NCI-H2107 treated with DMSO at 0.1 percent for 48 hours (cell line): ENCODE data around the gene RPL29.
"Not testable (repeated sequence)": the region's sequence is repeated elsewhere in the genome, so short reads cannot be mapped to it uniquely, and the experiment has no call there.

ENCODE experiments used
- DNase-seq: peaks from one replicate; lab custom pipeline; 2025; ENCODE audit not compliant: unreplicated experiment; lab: John Stamatoyannopoulos, UW

RPL29 gene

DNA sequence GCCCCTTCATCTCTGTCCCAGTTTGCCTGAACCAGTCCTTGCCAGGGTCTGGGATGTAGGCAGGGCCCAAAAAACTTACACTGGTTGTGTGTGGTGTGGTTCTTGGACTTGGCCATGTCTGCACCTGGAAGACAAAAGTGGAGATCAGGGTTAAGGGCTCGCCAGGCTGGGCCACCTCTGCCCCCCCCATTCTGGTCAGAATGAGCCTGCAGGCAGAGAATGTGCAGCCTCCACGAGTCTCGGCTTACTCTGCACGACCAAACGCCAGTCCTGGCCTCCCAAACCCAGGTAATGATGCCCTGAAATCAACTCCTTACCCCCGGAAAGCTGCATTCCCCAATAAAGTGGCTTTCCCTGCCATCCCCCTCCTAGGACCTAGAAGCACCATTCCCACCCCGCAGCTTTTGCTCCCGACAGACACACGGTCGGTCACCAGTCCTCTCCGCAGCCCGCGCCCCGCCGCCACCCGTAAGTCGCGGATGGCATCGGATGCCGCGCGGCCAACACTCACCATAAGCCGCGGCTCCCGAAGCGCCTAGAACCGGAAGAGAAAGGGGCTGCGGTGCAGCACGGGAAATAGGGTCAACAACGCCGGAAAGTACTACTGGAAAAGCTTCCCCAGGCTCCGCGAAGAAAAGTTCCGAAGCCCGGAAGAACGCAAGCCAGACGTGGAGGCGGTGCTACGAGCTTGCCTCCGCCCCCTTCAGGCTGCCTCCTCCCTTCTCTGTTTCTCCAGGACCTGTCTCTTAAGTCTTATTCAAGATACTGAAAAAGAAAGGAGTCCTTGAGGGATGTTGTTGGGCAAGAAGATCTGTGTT is at the start of gene RPL29:
RPL29 (minus strand) TSS at position 550 of the 818 bp plus-strand sequence; CDS start at position 116, 434 bp downstream.
- DNase-seq, result peak; percentile 57

DNA sequence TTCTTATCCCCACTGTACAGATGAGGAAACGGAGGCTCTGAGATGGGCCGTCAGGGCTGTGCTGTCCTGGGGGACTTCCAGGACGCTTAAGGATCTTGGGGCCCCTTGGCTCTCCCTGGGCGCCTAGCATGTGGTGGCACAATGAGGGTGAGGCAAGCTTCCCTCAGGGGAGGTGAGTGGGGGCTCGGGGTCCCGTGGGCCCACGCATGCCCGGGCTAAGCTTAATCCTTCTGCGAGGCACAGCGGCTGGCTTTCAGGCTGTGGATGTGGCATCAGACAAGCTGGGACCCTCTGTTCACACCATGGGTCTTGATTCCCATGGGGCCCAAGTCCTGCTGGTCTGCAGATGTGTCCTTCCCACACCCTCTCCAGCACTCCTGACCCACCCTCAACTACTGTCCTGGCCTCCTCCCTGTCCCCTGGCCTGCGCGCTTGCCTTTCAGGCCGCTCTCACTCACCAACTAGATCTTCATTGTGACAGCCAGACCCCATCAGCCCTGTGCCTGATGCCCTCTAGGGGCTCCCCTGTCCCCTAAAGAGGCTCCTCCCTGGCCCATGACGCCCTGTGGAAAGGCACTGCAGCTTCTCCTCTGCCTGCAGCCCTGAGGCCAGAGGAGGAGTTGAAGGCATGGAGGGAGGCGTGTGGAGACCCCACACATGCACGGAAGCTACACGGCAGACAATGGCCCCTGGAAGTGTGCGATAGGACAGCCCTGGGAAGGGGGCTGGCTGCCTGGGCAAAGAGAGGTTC is 49.3 kb upstream of the RPL29 start:
- DNase-seq, result no peak

DNA sequence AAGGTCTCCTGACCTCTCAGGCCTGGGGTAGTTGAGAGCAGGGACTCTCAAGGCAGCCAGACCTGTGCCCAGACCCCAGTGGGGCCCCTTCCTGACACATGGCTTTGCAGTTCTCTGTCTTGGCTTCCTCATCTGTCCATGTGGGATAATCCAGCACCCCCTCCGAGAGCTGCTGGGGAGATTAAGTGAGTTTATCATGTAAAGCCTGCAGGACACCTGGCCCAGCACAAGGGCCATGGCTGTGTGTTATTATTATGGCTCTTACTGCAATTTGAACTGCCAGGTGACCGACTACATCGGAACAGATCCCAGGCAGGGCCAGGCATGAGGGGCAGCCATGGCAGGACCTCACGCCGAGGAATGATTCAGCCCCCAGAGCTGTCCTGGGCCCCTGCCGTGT is 48.1 kb upstream of the RPL29 start:
- no peak for DNase-seq

DNA sequence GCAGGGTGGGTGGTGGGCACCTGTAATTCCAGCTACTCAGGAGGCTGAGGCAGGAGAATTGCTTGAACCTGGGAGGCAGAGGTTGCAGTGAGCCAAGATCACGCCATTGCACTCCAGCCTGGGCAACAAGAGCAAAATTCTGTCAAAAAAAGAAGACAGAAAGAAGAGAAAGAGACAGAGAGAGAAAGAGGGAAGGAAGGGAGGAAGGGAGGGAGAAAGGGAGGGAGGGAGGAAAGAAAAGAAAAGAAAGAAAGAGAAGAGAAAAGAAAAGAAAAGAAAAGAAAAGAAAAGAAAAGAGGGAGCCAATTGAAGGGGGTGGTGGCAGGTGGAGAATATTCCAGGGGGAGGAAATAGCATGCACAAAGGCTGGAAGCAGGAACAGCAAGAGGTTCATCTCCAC is 47.3 kb upstream of the RPL29 start:
- DNase-seq, result not testable (repeated sequence)

DNA sequence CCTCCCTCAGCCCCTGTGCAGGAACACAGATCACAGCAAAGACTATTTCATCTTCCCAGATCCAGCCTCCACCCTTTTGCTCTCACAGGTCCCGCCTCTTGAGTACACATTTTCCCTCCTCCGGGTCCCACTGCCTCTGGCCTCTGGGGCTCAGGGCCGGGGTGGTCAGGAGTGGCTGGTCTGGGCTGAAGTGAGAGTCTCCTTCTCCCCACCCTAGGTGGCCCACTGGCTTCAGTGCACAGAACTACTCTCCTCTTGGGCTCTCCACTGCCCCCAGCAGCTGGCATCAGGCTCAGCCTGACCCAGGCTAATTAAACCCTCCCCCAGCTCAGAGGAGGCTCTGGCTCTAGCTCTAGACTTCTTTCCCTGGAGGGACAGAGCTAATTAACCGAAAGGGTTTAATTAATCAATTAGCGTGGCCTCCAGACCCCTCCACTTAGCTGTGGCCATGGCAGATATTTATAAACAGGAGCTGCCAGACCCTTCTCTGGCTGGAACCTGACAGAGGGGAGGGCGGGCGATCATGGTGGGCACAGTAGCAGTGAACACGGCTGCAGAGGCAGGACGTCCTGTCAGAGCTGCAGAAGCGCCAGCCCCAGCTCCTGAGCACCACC is 45.5 kb upstream of the RPL29 start:
- DNase-seq, result no peak

DNA sequence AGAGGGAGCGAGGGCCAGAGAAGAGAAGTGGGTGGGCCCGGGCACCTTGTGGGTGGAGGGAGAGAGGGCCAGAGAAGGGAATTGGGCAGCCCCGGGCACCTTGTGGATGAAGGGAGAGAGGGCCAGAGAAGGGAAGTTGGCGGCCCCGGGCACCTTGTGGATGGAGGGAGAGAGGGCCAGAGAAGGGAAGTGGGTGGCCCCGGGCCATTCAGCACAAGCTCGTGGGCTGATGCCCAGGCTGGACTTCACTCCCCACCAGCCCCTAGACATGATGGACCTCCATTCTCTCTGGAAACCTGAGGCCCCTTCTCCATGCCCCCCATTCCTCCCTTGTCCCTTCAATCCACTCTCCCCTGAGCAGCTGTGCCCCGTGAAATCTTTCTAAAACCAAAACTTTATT is 44.9 kb upstream of the RPL29 start:
- no peak for DNase-seq

DNA sequence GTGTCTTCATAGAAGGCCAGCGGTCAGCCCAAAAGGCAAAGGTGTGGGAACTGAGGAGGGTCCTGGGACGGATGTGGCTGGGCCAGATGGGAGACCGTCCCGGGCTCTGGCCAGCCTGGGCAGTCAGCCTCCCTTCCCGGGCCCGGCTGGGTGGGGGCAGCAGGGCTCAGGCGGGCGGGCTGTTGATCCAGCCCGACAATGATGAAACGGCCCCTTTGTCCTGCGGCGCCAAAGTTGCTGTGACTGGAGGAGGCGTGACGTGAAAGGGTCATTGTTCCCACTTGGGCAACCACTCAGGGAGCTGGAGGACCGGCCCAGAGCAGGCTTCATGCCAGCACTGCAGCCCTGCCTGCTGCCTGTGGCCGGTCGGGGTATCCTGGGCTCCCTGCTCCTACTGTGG is 44.2 kb upstream of the RPL29 start:
- no peak for DNase-seq

DNA sequence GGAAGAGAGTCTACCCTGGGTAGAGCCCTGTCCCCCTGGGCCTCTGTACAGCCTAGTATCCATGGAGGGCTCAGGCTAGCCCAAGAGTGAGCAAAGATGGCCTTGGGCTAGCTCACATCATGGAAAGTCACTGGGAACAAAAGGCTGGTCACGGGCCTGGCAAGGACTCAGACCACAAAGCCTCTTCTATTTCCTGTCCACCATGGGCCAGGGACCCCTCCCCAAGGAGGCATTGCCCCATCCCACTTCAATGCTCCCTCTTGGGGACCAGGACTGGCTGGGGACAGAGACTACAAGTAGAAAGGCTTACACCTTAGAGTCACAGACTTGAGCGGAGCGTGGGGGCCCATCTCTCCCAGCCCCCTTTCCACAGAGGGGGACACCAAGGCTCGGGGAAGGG is 43.7 kb upstream of the RPL29 start:
- DNase-seq, result no peak

DNA sequence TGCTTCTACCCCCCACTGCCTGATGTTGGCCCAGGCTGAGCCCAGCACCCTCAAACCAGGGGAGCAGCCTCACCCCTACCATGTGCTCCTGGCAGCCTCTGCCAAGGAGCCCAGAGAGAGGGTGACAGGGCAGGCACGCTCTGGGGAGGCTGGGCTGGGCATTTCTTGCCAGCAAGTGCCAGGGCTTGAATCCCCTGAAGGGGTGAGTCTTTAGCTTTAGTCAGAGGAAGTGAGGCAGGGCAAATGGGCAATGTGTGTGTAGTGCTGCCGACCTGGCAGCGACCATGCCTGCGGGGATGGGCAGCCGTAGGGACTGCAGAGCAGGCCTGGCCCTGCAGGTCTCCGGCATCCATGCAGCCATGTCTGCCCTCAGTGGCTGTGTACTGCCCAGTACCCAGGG is 42.5 kb upstream of the RPL29 start:
- DNase-seq, result no peak

DNA sequence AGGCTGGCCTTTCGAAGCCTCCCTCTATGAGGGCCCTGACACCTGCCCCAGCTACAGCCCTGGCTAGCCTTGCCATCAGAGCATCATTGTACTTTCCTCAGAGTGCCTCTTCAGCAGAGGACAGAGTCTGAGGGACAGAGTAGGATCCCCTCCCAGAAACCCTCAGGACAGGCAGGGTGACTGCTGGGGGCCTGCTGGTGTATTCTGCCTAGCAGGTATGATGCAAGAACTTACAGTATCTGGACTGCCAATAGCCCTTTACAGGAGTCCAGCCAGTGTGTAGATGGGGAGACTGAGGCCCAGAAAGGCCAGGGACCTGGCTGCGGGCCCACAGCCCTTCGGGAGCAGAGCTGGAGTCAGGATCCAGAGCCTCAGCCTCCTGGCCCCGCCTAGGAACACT is 41.6 kb upstream of the RPL29 start:
- DNase-seq, result no peak

DNA sequence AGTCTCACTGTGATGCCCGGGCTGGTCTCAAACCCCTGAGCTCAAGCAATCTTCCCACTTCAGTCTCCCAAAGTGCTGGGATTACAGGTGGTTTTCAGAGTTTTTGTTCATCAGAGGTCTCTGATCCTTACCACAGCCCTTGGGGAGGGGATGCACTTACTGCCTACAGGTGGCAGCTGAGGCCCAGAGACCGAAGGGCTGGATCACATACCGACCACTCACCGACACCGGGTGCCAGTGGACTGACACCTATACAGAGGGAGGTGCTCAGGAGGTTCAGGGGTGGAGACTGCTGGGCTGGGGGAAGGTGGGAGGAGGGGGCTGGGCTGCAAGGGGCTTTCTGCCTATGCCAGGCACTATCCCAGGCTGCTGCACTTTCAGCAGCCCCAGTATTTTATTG is 41.1 kb upstream of the RPL29 start:
- no peak for DNase-seq

DNA sequence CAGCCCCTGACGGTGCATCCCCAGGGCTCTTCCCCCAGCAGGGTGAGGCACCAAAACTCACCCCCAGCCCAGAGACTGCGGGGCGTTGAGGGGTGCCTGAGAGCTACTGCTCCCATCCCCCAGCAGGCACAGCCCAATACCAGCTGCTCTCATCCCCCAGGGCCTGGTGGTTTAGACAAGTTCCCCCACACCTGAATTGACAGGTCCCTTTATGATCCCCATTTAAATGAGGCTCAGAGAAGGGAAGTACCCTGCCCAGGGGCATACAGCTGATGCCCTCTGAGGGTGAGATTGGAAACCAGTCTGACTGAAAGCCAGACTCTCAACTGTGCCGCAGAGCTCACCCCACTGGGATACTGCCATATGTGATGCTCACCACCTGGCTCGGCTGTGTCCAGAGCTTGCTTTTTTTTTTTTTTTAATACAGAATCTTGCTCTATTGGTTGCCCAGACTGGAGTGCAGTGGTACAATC is 40.6 kb upstream of the RPL29 start:
- no peak for DNase-seq

DNA sequence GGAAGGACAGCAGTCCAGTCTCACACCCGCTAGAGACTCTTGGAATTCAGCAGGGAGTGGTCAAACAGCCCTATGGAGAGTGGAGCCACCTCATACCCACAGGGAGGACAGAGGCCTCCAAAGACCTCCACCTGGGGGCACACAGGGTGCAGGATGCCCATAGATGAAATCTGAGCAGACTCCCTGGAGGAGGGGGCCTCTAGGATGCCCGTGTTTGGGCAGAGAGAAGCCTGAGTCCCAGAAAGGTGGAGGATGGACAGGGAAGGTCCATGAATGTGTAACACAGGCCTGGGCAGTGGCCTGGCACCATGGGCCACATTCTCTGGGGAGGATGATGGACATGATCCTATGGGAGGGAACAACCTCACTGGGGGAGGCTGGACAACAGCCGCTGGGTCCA is 39.0 kb upstream of the RPL29 start:
- DNase-seq, result no peak

DNA sequence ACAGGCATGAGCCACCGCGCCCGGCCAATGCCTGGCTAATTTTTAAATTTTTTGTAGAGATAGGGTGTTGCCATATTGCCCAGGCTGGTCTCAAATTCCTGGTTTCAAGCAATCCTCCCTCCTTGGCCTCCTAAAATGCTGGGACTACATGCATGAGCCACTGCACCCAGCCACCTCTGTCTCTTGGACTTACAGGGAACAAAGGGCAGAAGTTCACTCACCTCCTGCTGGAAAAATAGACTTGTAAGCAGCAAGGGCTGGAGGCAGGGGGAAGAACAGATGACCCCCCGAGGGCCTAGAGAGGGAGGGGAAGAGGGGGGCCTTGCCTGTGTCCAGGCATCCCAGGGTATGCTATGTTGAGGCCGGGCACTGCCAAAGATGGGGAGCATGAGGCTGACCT is 38.5 kb upstream of the RPL29 start:
- no peak for DNase-seq

DNA sequence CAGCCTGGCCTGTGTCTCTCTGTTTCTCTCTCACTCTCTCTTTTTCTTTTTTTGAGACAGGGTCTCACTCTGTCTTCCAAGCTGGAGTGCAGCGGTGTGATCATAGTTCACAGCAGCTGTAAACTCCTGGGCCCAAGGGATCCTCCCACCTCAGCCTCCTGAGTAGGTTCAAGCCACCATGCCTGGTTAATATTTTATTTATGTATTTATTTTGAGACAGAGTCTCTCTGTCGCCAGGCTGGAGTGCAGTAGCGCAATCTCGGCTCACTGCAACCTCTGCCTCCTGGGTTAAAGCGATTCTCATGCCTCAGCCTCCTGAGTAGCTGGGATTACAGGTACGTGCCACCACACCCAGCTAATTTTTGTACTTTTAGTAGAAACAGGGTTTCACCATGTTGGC is 38.1 kb upstream of the RPL29 start:
- not testable (repeated sequence) for DNase-seq

DNA sequence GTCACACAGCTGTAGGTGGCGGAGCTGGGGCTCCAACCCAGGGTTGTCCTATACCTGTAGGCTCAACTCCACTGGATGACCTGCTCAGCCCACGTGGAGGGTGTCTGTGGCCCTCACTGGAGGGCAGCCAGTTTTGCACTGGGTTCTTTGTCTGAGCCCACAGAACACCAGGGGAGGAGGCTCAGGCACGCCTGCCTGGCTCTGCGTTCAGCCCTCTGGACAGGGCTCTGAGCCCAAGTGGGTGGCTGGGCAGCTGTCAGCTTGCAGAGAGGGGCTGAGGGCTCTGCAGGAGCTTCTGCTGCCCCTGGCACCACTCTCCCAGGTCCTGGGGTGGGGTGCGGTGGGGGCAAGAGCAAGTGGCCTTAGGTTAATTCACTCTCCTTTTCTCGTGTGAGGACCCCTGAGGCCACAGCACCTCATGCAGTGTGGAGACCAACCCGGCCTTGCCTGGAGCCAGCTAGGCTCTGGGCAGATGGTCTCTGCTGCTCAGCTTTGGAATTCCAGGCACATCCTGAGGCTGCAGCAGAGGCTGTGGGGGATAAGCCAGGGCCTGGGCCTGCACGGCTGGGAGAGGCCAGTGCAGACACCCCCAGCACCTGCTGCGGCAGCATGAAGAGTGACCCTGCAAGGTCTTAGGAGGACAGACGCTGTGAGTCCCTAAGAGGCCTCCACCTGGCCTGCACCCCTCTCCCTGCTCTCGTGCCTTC is 37.2 kb upstream of the RPL29 start:
- no peak for DNase-seq

DNA sequence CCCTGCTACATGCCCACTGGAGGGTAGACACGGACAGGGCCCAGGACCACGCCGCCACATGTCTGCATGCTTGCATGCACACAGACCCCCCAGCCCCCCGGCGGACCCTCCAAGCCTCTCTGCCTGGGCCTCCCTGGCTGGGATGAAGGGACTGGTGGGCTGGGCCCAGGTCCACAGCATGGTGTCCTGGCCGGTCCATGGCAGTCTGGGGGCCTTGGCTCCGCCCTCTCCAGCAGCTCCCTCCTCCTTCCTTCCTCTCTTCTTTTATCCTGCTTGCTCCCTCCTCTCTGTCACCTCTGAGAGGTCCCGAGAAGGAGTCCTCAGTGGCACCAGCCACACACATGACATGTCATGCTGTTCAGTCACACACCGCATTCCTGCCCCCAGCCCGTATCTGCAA is 36.2 kb upstream of the RPL29 start:
- no peak for DNase-seq

DNA sequence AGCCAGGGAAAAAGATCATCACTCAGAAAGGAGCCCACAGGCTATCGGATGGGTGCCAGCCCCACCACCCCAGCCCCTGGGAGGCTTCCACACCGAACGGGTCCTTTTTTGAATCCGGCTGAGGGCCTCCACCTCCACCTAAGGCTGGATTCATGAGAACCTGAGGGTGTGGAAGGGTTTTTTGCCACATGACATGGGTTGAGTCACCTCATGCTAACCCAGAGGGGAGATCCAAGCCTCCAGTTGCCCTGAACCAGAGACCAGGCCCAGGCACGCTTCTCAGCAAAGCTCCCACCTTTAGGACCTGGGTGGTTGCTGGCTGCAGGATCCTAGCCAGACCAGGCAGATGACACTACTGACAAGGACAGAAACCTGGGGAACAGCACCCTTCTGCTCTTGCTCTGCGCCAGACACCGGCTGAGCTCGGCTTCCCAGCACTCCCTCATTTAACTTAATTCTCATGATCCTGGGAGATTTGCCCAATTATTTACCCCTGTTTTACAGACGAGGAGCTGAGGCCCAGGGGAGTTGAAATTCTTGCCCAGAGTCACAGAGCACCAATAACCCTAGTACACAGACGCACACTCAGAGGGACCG is 35.1 kb upstream of the RPL29 start:
- no peak for DNase-seq

DNA sequence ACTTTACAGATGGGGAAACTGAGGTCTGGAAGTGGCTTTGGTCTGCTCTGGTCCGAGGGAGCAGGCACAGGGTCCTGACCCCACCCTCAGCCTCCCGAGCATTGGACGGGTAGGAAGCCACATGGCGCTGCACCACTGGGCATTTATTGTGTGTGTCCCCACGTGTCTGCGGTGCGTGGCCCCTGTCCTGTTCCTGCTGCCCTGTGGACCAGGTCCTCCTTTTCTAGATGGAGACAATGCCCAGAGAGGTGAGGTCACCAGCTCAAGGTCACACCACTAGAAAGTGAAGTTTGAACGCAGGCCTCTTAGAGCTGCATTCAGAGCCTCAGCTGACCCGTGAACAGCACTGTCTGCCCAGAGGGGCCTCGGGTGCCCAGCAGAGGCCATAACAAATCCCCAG is 33.8 kb upstream of the RPL29 start:
- no peak for DNase-seq

DNA sequence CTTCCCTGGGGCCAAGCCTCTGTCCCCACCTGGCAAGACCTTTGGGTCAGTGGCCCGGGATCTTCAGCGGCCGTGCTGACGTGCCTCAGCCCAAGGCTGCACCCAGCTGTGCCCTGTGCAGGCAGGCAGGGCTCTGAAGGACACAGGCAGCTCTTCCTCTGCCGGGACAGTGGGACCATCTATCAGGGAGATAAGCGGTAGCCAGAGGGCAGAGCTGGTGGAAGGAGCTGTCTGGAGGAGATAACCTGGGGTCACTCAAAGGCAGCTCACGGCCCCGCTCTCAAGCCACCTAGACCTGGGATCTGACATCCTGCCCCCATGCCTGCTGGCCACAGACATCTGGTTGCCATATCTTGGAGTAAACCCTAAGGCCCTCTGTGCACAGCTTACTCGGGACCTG is 33.4 kb upstream of the RPL29 start:
- no peak for DNase-seq

DNA sequence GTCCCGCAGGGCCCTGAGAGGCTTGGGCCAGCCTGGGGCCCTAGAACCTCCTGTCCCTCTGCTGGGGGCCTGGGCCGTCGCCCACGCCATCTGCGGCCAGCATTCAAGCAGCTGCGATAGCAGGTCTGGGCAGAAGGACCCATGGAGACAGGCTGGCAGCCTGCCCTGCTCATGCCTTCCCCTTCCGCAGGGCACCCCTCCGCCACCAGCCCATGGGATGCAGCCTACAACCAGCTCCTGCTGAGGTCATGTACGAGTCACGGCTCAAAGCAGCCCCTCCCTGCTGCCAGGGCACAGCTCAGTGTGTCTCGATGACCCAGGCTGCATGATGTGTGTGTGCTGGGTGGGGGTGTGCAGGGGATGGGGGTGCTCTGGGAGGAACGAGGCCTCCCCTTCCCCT is 32.9 kb upstream of the RPL29 start:
- DNase-seq, result no peak
